HS-27A (cell line): ENCODE data around the gene HBP1.
"Not testable (repeated sequence)": the region's sequence is repeated elsewhere in the genome, so short reads cannot be mapped to it uniquely, and the experiment has no call there.

Experiments used
- DNase-seq: peaks from one replicate; pipeline ENCODE4 v3.0.0-alpha.2; 2012; ENCODE audit warnings: low read depth, missing footprints

HBP1 gene

DNA sequence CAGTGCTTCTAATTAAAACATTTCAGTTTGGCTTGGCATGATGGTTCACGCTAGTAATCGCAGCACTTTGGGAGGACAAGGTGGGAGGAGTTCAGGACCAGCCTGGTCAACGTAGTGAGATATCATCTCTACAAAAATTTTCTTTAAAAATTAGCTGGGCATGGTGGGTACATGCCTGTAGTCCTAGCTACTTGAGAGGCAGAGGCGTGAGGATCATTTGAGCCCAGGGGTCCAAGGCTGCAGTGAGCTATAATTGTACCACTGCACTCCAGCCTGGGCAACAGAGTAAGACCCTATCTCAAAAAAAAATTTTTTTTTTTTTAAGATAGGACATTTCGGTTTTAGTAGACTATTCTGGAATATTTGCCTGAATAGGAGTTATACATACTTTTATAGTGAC, 12.4 kb downstream of the HBP1 start:
- no peak for DNase-seq

DNA sequence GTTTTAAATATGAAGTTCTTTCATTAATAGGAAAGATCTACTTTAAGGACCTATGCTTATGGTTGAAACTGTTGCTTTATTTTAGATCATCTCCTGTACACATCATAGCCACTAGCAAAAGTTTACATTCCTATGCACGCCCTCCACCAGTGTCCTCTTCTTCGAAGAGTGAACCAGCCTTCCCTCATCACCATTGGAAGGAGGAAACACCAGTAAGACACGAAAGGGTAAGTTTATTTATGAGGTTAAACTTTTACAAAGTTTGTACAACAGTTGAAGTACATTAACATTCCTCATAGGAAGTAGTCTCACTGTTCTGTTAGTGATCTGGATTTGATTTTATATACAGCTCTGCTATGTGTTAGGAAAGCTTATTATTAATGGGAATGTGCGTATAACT, 16.9 kb downstream of the HBP1 start:
- DNase-seq = no peak

GRCh38 chr7:107186240-107186639, 17.4 kb downstream of the HBP1 start:
- DNase-seq = no peak

GRCh38 chr7:107187774-107188173, 19.0 kb downstream of the HBP1 start:
- no peak for DNase-seq

- DNase-seq = no peak
Observed at GRCh38 chr7:107190090-107190489, 21.3 kb downstream of the HBP1 start.

DNA sequence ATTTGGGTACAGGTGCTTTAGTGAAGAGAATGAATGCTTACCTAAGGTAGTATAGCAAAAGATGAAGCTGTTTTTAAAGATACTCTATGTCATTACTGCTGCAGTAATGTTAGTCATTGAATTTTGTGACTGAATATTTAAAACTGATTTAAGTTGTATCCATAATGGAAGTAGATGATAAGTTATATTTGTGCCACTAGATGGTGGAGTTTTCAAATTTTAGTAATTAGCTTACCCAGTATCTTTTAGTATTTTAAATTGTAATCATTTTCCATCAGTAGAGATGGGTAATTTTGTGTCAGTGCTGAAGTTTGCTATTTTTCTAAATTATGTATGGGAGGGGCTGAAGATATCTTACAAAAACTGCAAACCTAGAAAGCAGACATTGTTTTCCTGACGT, 25.2 kb downstream of the HBP1 start:
- DNase-seq = no peak

DNA sequence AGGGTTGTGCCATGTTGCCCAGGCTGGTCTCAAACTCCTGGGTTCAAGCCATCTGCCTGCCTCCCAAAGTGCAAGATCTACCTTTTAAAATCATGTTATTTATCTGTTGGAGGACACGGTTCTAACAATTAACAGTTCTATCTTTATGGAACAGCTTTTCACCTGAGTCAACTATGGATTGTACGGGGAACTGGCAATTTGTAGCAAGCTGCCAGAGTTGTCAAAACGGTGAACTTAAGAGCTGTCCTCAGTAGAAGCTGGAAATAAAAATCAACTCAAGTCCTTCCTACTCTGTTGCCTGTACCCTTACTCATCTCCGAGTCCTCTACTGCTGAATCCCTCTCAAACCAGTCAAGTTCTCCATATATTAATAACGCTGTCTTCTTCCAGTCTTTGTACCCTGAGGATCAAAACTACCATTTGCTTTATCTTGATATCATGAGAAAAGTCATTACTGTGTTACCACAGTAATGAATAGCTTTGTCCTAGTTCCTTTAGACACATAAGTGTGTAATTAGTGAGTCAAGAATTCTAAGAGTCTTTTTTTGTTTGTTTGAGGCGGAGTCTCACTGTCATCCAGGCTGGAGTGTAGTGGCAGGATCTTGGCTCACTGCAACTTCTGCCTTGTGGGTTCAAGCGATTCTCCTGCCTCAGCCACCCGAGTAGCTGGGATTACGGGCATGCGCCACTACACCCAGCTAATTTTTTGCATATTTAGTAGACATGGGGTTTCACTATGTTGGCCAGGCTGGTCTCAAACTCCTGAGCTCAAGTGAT, 28.2 kb downstream of the HBP1 start:
- no peak for DNase-seq

DNA sequence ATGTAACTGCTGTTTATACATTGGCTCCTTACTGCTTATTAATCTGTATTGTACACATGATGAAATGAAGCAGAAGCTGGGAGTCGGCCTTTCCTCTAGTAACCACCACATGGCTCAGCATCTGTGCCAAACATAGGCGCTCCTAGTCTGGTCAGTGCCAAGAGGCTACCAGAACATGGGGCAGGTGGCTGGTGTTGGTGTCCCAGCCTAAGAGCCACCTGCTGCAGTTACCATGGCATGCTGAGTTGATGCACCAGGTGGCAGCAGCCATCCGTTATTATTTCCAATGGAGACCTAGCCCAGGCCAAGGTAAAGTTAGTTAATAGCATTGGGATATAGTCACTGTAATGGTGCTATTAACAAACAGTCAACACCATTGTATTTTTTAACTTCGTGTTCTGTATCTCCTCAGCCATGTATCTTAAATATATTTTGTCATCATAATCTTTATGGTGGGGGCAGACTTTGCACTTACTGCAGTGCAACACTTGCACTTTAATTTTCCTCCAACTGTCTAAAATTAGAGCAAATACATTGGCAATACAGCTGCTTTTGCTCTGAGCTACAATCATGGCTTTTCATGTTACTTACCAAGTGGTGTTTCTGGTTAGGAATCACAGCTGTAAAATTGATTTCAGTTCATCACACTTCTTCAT, 33.1 kb downstream of the HBP1 start:
- no peak for DNase-seq

DNA sequence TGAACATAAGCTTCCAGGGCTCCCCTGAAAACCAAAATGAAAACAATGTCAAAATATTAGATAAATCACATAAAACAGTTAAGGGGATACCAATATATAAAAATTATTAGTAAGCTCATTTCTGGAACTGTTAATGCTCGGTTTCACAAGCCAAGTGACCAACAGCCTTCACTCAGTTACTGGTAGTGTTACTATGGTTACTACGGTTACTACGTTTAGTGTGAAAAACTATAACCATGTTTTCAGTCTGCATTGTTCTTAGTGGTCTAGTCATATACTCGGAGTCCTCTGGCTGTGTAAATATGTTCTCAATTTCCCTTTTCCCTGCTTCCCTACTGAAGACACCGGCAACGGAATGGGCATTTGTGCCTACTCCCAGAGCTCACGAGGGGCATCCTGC, 34.8 kb downstream of the HBP1 start:
- no peak for DNase-seq

GRCh38 chr7:107206136-107206535, 37.3 kb downstream of the HBP1 start:
- DNase-seq = no peak

GRCh38 chr7:107206706-107207105, 37.9 kb downstream of the HBP1 start:
- no peak for DNase-seq

- no peak for DNase-seq
Observed at GRCh38 chr7:107207459-107207858, 38.7 kb downstream of the HBP1 start.

DNA sequence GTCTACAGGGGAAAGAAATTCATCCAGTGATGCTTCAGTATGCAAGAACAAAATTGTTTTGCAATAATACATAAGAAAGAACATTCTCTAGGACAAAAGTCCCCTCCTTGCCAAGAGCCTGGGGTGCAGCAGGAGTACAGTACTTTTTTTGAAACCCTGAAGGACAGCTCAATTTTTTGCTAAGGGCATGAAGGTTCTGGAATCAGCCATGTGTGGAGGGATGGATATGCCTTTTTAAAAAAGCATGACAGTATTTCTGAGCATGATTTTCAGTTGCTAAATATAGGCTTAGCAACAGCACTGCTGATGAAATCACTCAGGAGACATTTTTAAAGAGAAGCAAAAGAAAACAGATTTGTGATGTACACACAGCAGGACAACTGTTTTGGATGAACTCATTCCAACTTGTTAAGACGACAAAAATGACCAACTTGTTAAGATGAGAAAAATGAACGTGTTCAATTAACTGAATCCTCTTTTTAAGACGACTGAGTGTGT, 39.3 kb downstream of the HBP1 start:
- DNase-seq = no peak

- DNase-seq = no peak
Observed at GRCh38 chr7:107208563-107208962, 39.8 kb downstream of the HBP1 start.

GRCh38 chr7:107209565-107209964, 40.8 kb downstream of the HBP1 start:
- no peak for DNase-seq

- no peak for DNase-seq
Observed at GRCh38 chr7:107210400-107210799, 41.6 kb downstream of the HBP1 start.

GRCh38 chr7:107212725-107213124, 43.9 kb downstream of the HBP1 start:
- DNase-seq = no peak

DNA sequence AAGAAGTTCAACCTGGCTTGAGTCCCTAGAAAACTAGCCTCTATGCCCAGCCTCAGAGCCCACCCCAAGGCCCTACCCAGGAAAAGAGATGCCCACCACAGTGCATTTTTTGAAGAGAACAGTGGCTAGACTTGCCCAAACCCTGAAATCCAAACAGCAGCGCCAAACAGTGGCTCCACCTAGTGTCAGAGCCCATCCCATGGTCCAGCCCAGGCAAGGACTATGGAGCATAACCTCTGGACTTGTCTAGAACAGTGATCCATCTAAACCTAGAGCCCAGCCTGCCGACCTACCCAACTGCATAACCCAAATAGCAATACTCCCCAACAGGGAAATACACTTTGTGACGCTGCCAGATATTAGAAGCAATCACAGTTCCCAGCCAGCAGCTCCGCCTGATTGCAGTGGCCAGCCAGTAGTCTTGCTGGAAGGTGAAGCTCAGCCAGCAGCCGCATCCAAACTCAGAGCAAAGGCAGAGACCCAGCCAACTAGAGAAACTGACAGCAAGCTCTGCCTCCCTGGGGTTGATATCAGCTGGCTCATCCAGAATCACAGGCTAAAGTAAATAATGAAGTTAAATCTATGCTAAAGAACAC, 44.5 kb downstream of the HBP1 start:
- no peak for DNase-seq

GRCh38 chr7:107213945-107214344, 45.1 kb downstream of the HBP1 start:
- DNase-seq = no peak

- no peak for DNase-seq
Observed at GRCh38 chr7:107219563-107220244, 50.9 kb downstream of the HBP1 start.

DNA sequence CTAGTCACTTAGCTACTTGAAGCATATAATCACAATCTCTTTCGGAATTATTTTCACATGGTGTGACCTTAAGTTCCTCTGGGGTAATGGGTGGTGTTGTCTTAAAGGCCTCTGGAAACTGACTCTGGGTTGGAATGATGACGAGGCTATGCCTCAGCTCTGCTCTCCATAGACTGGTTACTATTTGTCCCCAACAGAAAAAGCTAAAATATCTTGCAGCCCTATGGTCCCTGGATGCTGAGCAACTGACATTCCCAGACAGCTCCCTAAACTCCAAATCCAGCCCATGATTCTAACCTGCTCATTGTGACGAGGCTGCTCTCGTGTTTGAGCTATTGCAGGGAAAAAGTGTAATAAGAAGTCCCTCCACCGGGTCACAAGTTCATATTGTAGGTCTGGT, 51.6 kb downstream of the HBP1 start:
- DNase-seq = no peak

DNA sequence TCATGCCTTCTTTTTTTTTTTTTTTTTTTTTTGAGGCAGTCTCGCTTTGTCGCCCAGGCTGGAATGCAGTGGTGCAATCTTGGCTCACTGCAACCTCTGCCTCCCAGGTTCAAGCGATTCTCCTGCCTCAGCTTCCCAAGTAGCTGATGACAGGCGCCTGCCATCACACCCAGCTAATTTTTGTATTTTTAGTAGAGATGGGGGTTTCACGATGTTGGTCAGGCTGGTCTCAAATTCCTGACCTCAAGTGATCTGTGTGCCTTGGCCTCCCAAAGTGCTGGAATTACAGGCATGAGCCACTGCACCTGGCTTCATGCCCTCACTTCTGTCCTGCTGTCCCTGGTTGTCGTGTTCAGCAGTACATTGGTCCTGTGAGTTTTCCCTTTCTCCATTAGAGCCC, 52.0 kb downstream of the HBP1 start:
- DNase-seq = not testable (repeated sequence)
